IPS-NIHi11 (cell line): Measurements from ENCODE around the gene PKP1.

Experiments used
- DNase-seq: peaks from one replicate; pipeline ENCODE4 v3.0.0; 2012; ENCODE audit warnings: mixed read lengths, low spot score

Gene PKP1

GRCh38 chr1:201329801-201330200, 46.5 kb downstream of the PKP1 start:
- DNase-seq, result no peak

GRCh38 chr1:201330541-201330940, 47.2 kb downstream of the PKP1 start:
- DNase-seq, result no peak

GRCh38 chr1:201331166-201331565, 47.9 kb downstream of the PKP1 start:
- DNase-seq, result no peak

GRCh38 chr1:201332021-201332420, 48.7 kb downstream of the PKP1 start:
- DNase-seq, result no peak

- DNase-seq, result no peak
These were observed 49.5 kb downstream of the PKP1 start for GRCh38 chr1:201332616-201333335.

GRCh38 chr1:201334325-201335173, 51.2 kb downstream of the PKP1 start:
- no peak for DNase-seq

GRCh38 chr1:201335174-201335870, 52.0 kb downstream of the PKP1 start:
- no peak for DNase-seq

GRCh38 chr1:201335901-201336300, 52.6 kb downstream of the PKP1 start:
- DNase-seq, result no peak

- DNase-seq, result no peak
These were observed 53.6 kb downstream of the PKP1 start for GRCh38 chr1:201336711-201337450.

GRCh38 chr1:201341377-201341776, 58.1 kb downstream of the PKP1 start:
- no peak for DNase-seq

- DNase-seq, result no peak
These were observed 61.1 kb downstream of the PKP1 start for GRCh38 chr1:201344206-201345080.

GRCh38 chr1:201345081-201345355, 61.7 kb downstream of the PKP1 start:
- no peak for DNase-seq

- DNase-seq, result peak; percentile 69
These were observed 63.1 kb downstream of the PKP1 start for GRCh38 chr1:201346337-201346939.

- no peak for DNase-seq
These were observed 63.7 kb downstream of the PKP1 start for GRCh38 chr1:201346987-201347386.

GRCh38 chr1:201347498-201348210, 64.3 kb downstream of the PKP1 start:
- DNase-seq, result no peak

GRCh38 chr1:201348211-201348566, 64.9 kb downstream of the PKP1 start:
- peak; percentile 92 for DNase-seq

- DNase-seq, result no peak
These were observed 65.8 kb downstream of the PKP1 start for GRCh38 chr1:201349092-201349491.

GRCh38 chr1:201350361-201350725, 67.0 kb downstream of the PKP1 start:
- DNase-seq, result no peak

- DNase-seq, result no peak
These were observed 67.6 kb downstream of the PKP1 start for GRCh38 chr1:201350884-201351283.

GRCh38 chr1:201351617-201352016, 68.3 kb downstream of the PKP1 start:
- DNase-seq, result no peak
